Frontal cortex (tissue), 4 donors: ENCODE data around the gene ZNF283. TPM values are rescaled to one million over a fixed set of nuclear protein-coding genes. Genes with fewer than 3 reads are reported as not detected.

ENCODE experiments used
- DNase-seq, 2 donors: peaks; one replicate each; pipeline ENCODE4 v3.0.0; 2012; ENCODE audit warnings: low spot score in 2 of 2
- FAIRE-seq: peaks from 2 replicates; lab custom pipeline; 2012; peaks lifted over from hg19 to GRCh38; lab: Jason Lieb, UNC
- total RNA-seq: library from RNA; depleted of rRNA; stranded (reverse); fragments of >200 nt; gene quantifications from one replicate; pipeline ENCODE4 v1.2.3, GENCODE V29; 2014
- donor health status: control.
- donor health status: control.
- donor health status: control.

The ZNF283 gene
- total RNA-seq: 33.4 TPM

GRCh38 chr19:43826787-43827754, at the start of gene ZNF283:
TSS of gene ZNF283 (plus strand) at chr19:43827321. CDS start at chr19:43833505, 6,184 bp downstream.
- FAIRE-seq: no peak
- peak; percentile 73 to 86 for DNase-seq

DNA sequence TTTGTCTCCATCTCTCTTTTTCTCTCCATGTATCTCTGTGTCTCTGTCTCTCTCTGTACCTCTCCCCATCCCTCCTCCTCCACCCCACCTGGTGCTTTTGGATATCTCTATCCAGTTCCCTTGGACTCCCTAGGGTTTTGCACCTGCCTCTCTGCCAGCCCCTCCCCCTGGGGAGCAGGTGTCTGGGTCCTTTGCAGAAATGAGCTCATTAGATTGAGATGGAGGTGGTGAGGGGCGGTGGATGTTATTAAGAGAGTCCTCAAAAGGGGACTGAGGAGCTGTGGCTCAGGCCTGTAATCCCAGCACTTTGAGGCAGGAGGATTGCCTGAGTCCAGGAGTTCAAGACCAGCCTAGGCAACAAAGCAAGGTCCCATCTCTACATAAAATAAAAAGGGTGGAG, 48.5 kb upstream of the ZNF283 start:
- FAIRE-seq (no peak), DNase-seq (no peak)

DNA sequence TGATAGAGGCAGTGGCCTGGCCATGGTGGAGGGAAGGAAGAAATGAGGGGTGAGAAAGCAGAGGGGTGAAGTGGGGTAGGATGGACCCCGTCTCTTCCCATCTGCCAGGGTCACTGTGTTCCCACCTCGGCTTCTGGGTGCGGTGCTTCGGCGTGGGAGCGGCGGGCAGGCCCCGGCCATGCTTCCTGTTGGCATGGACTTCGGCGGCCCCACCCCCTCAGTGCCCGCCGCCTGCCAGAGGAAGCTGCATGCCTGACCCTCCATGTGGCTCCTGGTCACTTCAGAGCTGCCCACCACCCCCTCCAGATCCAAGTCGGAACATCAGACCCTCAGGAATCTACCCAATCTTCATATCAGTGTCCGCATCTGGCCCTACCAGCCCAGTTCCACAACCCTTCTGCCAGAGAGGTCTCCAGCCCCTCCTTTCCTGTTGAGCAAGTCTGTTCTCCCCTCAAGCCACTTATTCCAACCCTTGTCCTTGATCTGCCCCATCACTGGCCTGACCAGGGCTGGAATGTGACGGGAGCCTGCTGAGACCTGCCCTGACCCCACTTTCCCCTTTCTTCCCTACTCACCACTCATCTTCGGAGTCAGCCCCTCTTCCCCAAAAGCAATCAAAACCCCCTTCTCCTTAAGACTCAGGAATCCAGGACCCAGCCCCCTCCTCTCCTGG, 47.8 kb upstream of the ZNF283 start:
- no peak for FAIRE-seq
- DNase-seq: no peak

- no peak for FAIRE-seq
- no peak for DNase-seq
Measured at GRCh38 chr19:43779820-43780219, 47.3 kb upstream of the ZNF283 start.

DNA sequence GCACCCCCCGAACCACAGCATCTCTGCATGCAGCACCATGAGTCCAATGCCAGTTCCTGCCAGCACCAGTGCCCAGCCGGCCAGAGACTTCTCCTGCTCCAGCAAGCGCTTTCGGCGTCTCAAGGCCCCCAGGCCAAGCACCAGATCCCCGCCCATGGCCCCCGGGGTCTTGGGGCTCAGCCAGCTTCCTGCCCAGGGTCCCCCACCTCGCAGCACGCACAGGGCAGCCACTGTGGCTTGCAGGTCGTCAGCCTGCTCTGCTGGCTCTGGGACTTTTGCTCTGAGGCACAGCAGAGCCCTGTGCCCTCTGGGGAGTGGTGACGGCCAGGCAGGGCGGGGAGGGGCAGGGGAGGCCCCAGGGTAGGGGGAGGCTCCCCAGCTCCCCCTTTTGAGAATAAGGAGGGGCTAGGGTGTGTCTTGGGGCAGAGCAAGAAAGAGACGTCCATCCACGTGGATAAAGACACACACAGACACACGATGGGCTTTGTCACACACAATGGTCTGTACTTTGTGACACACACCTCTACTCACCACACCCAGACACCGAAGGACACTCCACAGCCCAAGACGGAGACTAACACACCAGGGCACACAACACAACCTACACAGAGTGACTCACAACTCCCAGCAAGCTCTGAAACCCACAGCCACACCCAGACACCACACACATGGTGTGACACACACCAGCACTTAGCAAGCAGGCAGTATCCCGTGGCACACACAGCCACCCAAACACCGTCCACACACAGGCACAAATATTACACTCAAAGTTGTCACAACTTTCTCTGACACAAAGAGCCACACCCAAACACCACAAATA, 46.2 kb upstream of the ZNF283 start, which contains the start of gene KCNN4:
KCNN4 (minus strand) TSS at position 268 of the 820 bp plus-strand sequence; CDS start at position 156, 112 bp downstream.
- FAIRE-seq: no peak
- no peak for DNase-seq

DNA sequence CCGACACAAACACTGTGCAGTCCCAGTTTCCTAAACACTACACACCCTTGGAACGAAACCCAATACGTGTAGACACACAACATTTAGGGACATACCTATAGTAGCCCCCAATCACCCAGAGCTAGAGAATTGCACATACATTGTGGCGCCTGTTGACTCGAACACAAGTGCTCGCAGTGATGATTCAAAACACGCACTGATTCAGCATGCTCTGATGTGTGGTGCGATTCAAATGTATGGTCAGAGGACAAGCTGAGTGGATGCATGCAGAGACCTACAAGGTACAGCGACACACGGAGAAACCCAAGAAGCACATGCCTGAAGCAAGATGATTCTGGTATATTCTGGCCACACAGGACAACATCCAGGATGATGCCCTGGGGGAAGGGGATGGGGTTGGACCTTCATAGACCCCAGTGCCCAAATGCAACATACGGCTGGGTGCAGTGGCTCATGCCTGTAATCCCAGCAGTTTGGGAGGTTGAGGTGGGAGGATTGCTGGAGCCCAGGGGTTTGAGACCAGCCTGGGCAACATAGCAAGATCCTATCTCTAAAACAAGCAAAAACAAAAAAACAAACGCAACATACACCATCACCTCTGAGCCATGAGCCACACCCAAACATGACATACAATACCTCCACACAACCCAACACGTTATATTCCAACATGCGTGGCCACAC, 45.4 kb upstream of the ZNF283 start:
- DNase-seq (no peak), FAIRE-seq (no peak)

DNA sequence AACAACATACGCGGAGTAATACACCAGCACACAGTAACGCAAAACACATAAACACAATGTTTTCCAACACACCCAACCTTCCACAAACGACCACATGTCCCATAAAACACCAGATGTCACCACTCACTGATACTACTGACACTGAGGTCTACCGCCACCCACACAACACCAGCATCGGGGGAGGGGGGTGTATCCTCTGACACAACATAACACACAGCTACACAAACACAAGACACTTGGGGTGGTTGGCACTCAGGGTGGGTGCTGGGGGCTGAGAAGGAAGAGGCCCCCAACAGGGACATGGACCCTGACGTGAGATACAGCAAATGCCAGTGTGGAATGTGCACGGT, 44.8 kb upstream of the ZNF283 start:
- FAIRE-seq (no peak), DNase-seq (no peak)

GRCh38 chr19:43782689-43783231, 44.4 kb upstream of the ZNF283 start:
- FAIRE-seq (no peak), DNase-seq (no peak)

DNA sequence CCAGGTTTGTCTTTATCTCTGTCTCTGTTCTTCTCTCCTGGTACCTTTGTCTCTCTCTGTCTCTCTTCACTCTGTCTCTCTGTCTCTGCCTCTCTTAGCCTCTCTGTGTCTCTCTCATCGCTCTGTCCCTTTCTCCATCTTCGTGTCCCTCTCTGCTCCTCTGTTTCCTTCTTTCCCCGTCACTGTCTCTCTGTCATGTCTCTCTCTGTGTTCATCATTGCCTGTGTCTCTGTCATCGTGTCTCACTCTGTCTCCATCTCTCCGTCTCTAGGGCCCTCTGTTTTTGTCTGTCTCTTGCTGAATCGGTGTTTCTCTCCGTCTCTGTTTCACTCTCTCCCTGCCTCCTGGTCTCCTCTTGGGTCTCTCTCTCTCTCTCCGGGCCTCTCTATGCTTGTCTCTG, 43.5 kb upstream of the ZNF283 start:
- no peak for FAIRE-seq
- no peak for DNase-seq

- FAIRE-seq (no peak), DNase-seq (no peak)
Measured at GRCh38 chr19:43784241-43784980, 42.7 kb upstream of the ZNF283 start.

DNA sequence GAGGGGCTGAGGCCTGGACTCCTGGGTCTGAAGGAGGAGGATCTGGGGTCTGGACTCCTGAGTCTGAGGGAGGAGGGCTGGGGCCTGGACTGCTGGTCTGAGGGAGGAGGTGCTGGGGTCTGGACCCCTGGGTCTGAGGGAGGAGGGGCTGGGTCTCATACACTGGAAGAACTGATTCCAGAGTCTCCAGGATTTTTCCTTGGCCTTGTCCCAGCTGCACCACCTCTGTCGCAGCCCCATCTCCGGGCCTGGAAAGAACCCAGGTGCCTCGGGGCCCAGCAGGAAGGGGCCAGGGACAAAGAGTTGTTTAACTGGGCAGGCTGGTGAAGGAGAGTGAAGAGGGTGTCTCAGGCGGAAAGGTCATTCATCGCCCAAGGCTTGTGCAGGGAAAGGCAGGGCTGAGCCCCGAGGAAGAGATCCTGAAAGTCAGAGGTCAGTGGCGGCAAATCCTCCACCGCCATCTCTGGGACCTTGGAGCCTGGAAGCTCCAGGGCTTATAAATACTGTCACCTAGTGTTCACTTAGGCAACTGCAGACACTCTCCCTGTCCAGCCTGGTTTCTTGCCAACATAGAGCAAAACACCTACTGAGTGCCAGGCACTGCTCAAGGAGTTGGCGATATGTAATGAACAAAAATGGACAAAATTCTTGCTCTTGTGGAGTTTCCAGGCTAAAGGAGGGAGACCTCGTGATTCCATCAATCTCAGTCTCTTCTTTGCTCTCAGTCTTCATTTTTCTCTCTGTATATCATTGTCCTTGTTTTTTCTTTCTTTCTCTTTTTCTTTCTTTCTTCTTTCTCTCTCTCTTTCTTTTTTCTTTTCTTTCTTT, 41.9 kb upstream of the ZNF283 start:
- no peak for FAIRE-seq

DNA sequence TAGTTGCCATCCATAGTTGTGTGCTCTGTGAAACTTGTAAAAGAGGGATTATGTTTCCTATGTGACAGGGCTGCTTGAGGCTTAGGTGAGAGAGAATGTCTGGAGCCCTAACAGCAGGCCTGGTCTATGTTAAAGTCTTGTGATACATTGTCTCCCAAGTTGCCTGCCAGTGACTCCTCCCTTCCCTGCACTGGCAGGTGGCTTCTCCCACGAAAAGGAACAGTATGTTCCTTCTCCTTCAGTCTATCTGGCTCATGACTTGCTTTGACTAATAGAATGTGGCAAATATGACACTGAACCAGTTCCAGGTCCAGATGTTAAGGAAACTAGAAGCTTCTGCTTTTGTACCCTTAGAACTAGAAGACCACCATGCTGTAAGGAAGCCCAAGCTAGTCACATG, 40.5 kb upstream of the ZNF283 start:
- DNase-seq (no peak), FAIRE-seq (no peak)

More for the DNA sequence above, 41.9 kb upstream of the ZNF283 start:
- DNase-seq: peak; percentile 66 to 75

DNA sequence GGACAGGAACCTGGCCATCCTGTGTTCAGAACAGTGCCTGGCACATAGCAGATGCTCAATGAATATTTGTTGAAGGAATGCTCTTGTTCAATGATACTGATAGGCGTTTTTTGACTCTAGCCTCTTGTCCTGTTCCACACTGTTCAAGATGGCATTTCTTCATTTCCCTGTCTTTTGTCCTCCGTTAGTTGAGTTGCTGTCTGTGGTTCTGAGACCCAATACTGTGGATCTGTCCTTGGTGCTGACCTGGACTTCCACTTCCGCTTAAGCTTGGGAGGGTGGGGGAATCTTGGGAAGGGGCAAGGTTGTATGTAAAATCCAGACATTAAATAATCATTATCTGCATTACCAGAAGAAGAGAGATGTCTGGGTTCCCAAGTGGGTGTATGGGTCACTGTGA, 38.1 kb upstream of the ZNF283 start:
- FAIRE-seq (no peak), DNase-seq (no peak)

DNA sequence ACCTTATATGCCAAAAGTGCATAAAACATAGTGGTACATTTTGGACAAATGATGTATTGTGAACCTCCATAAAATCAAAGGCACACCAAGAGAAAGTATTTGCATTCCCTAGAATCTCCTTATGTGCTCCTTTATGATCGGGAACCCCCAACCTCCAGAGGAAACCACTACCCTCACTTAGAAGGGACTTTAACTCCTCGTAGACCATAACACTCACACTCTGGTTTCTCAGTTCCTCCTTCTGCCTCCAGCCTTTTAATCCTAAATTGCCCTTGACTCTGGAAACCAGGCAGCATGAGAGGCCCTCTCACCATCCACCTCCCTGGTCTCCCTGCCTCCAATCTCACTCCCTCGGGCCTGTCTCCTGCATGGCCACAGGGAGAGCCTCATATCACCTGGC, 36.5 kb upstream of the ZNF283 start:
- FAIRE-seq (no peak), DNase-seq (no peak)

GRCh38 chr19:43797118-43797517, 30.0 kb upstream of the ZNF283 start:
- DNase-seq (no peak), FAIRE-seq (no peak)

DNA sequence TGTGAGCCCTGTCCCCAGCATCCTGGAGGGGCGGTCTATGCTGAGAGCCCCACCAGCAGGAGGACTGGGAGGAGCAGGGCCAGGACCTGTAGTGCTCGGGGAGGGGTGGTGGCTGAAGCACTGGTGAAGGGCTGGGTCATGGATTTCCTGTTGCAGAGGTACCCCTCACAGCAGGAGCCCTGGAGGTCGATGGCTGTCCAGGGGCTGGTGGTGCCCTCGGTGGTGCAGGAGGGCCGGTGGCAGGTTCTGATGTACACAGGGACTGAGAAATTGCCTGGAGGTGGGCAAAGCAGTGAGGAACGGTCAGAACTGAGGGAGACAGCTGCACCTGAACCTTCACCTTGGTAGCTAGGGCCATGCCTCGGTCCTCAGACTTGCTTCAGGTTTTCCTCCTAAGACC, 29.6 kb upstream of the ZNF283 start:
- FAIRE-seq: no peak
- no peak for DNase-seq

DNA sequence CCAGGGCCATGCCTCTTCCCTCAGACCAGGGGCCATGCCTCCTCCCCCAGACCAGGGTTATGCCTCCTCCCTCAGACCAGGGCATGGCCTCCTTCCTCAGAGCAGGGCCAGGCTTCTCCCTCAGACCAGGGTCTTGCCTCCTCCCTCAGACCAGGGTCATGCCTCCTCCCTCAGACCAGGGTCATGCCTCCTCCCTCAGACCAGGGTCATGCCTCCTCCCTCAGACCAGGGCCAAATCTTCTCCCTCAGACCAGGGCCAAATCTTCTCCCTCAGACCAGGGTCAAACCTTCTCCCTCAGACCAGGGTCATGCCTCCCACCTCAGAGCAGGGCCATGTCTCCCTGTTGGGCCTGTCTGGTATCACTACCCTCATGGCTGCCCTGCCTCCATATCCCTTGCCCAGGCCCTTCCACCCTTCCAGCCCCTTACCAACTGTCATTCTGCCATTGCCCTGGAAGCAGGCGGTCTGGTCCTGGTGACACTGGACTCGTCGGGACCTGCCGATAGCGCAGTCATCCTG, 29.0 kb upstream of the ZNF283 start:
- FAIRE-seq: no peak
- DNase-seq: no peak
